K562 (cell line): ENCODE results near the gene SERTAD3. TPM values are rescaled to one million over a fixed set of nuclear protein-coding genes. Genes with fewer than 3 reads are reported as not detected.
A peak's percentile ranks its signal among the peaks of the same experiment; 100 is the strongest.

Experiments
- FUS ChIP-seq: fragments of 200-400 bp; formaldehyde crosslinking; optimal IDR thresholded peaks from 2 replicates; pipeline ENCODE3; 2017; ENCODE audit warnings: low read depth, low read length
- HMG20A ChIP-seq: fragments of 450-650 bp; formaldehyde crosslinking; conservative IDR thresholded peaks from 2 replicates; pipeline ENCODE4 v1.4.0; 2020; ENCODE audit warnings: mild to moderate bottlenecking, mixed read lengths
- KLF16 ChIP-seq: IDR thresholded peaks from 2 replicates; pipeline ENCODE4 v1.6.1; 2016; ENCODE audit warnings: antibody characterized with exemption
- LARP7 ChIP-seq: fragments of 450-650 bp; IDR thresholded peaks from 2 replicates; pipeline ENCODE4 v1.6.1; 2016
- MBD2 ChIP-seq: sonication (generic); IDR thresholded peaks from 2 replicates; pipeline ENCODE4 v1.6.1; 2016; ENCODE audit warnings: low read depth, borderline replicate concordance
- MCM3 ChIP-seq: fragments of 450-650 bp; IDR thresholded peaks from 2 replicates; pipeline ENCODE4 v1.6.1; 2016
- NFATC3 ChIP-seq: fragments of 450-650 bp; IDR thresholded peaks from 2 replicates; pipeline ENCODE4 v1.6.1; 2017; ENCODE audit warnings: mild to moderate bottlenecking
- RBM15 ChIP-seq: fragments of 200-400 bp; formaldehyde crosslinking; IDR thresholded peaks from 2 replicates; pipeline ENCODE4 v1.6.1; 2018; ENCODE audit warnings: mild to moderate bottlenecking, low read length, moderate library complexity; ENCODE audit not compliant: insufficient read depth
- RBM39 ChIP-seq: fragments of 200-400 bp; formaldehyde crosslinking; optimal IDR thresholded peaks from 2 replicates; pipeline ENCODE3; 2018; ENCODE audit warnings: low read depth, low read length
- SP2 ChIP-seq: IDR thresholded peaks from 2 replicates; pipeline ENCODE4 v1.6.1; 2011; ENCODE audit warnings: mild to moderate bottlenecking, low read depth, low read length, moderate library complexity; ENCODE audit not compliant: poor library complexity, severe bottlenecking; ENCODE audit errors: extremely low read depth
- TARDBP ChIP-seq: fragments of 450-650 bp; IDR thresholded peaks from 2 replicates; pipeline ENCODE4 v1.6.1; 2016
- ZNF175 ChIP-seq: fragments of 200-800 bp; sonication (Bioruptor generic); IDR thresholded peaks from 2 replicates; pipeline ENCODE4 v1.6.1; 2016; ENCODE audit warnings: low read depth, mild to moderate bottlenecking, missing genetic modification characterization, missing compliant biosample characterization
- ZNF347 ChIP-seq: fragments of 450-650 bp; formaldehyde crosslinking; IDR thresholded peaks from 2 replicates; pipeline ENCODE4 v1.4.0; 2020; ENCODE audit warnings: low read depth, mild to moderate bottlenecking, moderate library complexity
- ZNF431 ChIP-seq: sonication (generic); formaldehyde crosslinking; IDR thresholded peaks from 2 replicates; pipeline ENCODE4 v1.8.0; 2022; ENCODE audit warnings: mild to moderate bottlenecking, missing genetic modification reagents
- polyA plus RNA-seq, 8 experiments: library from polyadenylated mRNA; depleted of rRNA in 4 of 8; stranded (reverse) in 5 of 8; unstranded in 3 of 8; fragments of >200 nt; fragmentation: Nextera tagmentation in 2 of 8; fragmentation: Illumina TruSeq in 1 of 8; extraction: Ambion mirVana in 2 of 8; extraction: Trizol in 1 of 8; gene quantifications; 2 replicates each; pipeline versions ENCODE4 v1.2.1 to v1.2.3, GENCODE V29; 2011 to 2014; ENCODE audit warnings: inconsistent platforms in 1 of 8, missing spikeins in 1 of 8
- total RNA-seq, 7 experiments: library from RNA; depleted of rRNA in 6 of 7; stranded (reverse); fragments of >200 nt in 6 of 7; fragmentation: Illumina TruSeq in 2 of 7; extraction: Trizol in 2 of 7; gene quantifications; 2 replicates each; pipeline versions ENCODE4 v1.2.1 to v1.2.3, GENCODE V29; 2011 to 2021; ENCODE audit warnings: low replicate concordance in 1 of 7
- TF ChIP-seq, protein P1 (sequence below): sonication (generic); formaldehyde crosslinking; IDR thresholded peaks from 2 replicates; pipeline ENCODE4 v1.8.0; 2022; ENCODE audit warnings: mild to moderate bottlenecking, missing genetic modification reagents
- TF ChIP-seq, protein P2 (sequence below): fragments of 450-650 bp; IDR thresholded peaks from 2 replicates; pipeline ENCODE4 v1.6.1; 2018; ENCODE audit not compliant: partially characterized antibody
- TF ChIP-seq, protein P3 (sequence below): fragments of 450-650 bp; IDR thresholded peaks from one replicate; pipeline ENCODE4 v1.6.1; 2018; ENCODE audit warnings: mild to moderate bottlenecking, moderate library complexity; ENCODE audit not compliant: partially characterized antibody

The SERTAD3 gene
- total and polyA plus RNA-seq, 9 of the 15 experiments (the other 6 are each of a cell fraction or from before 2014, with no cell fraction given): 5.4 to 28.9 (median 17.5) TPM

DNA sequence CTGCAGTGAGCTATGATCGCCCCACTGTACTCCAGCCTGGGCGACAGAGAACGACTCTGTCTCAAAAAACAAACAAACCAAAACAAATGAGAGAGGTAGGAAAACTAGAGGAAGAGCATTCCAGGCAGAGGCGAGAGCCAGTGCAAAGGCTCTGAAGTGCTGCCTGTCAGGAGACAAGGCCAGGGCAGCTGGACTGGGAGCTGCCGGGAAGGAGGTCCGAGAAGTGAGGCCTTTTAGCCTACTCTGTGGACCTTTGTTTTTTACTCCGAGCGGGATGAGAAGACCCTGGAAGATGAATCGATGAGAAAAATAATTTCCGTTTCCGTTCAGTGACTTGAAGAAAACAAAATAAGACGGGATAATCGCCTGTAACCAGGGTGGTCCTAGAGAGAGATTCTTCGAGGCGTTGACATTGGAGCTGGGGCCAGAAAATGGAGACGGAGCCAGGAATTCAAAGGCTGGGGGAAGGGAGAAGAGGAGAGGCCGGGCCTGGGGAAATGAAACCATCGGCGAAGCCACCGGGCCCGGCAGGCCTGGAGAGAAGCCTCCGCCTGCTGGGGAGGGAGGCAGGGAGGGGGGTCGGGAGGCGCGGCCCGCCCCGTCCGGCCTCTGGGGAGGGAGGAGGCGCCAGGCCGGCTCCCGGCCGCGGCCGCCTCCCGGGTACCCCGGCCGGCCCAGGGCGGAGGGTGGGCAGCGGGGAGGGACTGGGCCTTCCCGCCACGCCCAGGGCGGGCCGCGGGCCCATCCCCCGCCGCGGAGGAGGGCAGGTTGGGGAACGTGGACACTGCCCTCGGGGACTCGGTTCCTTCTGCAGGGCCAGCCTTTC, 10.5 kb downstream of the SERTAD3 start (continued):
- TF ChIP-seq, protein P1, sequence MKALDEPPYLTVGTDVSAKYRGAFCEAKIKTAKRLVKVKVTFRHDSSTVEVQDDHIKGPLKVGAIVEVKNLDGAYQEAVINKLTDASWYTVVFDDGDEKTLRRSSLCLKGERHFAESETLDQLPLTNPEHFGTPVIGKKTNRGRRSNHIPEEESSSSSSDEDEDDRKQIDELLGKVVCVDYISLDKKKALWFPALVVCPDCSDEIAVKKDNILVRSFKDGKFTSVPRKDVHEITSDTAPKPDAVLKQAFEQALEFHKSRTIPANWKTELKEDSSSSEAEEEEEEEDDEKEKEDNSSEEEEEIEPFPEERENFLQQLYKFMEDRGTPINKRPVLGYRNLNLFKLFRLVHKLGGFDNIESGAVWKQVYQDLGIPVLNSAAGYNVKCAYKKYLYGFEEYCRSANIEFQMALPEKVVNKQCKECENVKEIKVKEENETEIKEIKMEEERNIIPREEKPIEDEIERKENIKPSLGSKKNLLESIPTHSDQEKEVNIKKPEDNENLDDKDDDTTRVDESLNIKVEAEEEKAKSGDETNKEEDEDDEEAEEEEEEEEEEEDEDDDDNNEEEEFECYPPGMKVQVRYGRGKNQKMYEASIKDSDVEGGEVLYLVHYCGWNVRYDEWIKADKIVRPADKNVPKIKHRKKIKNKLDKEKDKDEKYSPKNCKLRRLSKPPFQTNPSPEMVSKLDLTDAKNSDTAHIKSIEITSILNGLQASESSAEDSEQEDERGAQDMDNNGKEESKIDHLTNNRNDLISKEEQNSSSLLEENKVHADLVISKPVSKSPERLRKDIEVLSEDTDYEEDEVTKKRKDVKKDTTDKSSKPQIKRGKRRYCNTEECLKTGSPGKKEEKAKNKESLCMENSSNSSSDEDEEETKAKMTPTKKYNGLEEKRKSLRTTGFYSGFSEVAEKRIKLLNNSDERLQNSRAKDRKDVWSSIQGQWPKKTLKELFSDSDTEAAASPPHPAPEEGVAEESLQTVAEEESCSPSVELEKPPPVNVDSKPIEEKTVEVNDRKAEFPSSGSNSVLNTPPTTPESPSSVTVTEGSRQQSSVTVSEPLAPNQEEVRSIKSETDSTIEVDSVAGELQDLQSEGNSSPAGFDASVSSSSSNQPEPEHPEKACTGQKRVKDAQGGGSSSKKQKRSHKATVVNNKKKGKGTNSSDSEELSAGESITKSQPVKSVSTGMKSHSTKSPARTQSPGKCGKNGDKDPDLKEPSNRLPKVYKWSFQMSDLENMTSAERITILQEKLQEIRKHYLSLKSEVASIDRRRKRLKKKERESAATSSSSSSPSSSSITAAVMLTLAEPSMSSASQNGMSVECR (CRISPR knock-in tag): no peak; the same call in 1 of the 2 replicates
- TF ChIP-seq MCM3 (no peak), FUS (no peak), SP2 (no peak), ZNF431 (CRISPR knock-in tag) (no peak), ZNF347 (CRISPR knock-in tag) (no peak), LARP7 (no peak), KLF16 (no peak), RBM15 (no peak), TARDBP (no peak), NFATC3 (no peak), HMG20A (CRISPR knock-in tag) (no peak), RBM39 (no peak), ZNF175 (CRISPR knock-in tag) (peak; percentile 50; the same call in 1 of the 2 replicates), MBD2 (no peak)
- TF ChIP-seq, protein P2, sequence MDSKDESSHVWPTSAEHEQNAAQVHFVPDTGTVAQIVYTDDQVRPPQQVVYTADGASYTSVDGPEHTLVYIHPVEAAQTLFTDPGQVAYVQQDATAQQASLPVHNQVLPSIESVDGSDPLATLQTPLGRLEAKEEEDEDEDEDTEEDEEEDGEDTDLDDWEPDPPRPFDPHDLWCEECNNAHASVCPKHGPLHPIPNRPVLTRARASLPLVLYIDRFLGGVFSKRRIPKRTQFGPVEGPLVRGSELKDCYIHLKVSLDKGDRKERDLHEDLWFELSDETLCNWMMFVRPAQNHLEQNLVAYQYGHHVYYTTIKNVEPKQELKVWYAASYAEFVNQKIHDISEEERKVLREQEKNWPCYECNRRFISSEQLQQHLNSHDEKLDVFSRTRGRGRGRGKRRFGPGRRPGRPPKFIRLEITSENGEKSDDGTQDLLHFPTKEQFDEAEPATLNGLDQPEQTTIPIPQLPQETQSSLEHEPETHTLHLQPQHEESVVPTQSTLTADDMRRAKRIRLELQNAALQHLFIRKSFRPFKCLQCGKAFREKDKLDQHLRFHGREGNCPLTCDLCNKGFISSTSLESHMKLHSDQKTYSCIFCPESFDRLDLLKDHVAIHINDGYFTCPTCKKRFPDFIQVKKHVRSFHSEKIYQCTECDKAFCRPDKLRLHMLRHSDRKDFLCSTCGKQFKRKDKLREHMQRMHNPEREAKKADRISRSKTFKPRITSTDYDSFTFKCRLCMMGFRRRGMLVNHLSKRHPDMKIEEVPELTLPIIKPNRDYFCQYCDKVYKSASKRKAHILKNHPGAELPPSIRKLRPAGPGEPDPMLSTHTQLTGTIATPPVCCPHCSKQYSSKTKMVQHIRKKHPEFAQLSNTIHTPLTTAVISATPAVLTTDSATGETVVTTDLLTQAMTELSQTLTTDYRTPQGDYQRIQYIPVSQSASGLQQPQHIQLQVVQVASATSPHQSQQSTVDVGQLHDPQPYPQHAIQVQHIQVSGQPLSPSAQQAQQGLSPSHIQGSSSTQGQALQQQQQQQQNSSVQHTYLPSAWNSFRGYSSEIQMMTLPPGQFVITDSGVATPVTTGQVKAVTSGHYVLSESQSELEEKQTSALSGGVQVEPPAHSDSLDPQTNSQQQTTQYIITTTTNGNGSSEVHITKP: peak; percentile 33
- TF ChIP-seq, protein P3, sequence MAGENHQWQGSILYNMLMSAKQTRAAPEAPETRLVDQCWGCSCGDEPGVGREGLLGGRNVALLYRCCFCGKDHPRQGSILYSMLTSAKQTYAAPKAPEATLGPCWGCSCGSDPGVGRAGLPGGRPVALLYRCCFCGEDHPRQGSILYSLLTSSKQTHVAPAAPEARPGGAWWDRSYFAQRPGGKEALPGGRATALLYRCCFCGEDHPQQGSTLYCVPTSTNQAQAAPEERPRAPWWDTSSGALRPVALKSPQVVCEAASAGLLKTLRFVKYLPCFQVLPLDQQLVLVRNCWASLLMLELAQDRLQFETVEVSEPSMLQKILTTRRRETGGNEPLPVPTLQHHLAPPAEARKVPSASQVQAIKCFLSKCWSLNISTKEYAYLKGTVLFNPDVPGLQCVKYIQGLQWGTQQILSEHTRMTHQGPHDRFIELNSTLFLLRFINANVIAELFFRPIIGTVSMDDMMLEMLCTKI: no peak
